Astrocyte (in vitro differentiated cells and primary cell): ENCODE measurements around the gene C7orf57. TPM values are rescaled to one million over a fixed set of nuclear protein-coding genes. Genes with fewer than 3 reads are reported as not detected.
A peak's percentile ranks its signal among the peaks of the same experiment; 100 is the strongest.

Experiments used
- DNase-seq: peaks from one replicate; pipeline ENCODE4 v3.0.0-alpha.2; 2010; ENCODE audit warnings: low read depth
- FAIRE-seq: peaks from 2 replicates; lab custom pipeline; 2011; peaks lifted over from hg19 to GRCh38; lab: Jason Lieb, UNC
- H2AFZ ChIP-seq: 2 replicates; pipeline ENCODE4 v1.6.0; 2012; ENCODE audit warnings: low read depth, low read length, inconsistent platforms
- H3K27ac ChIP-seq: 2 replicates; pipeline ENCODE4 v1.5.1; 2011; ENCODE audit warnings: low read depth, low read length, inconsistent platforms
- H3K27me3 ChIP-seq: 2 replicates; pipeline ENCODE4 v1.6.0; 2011; ENCODE audit warnings: low read length, inconsistent platforms; ENCODE audit not compliant: insufficient read depth
- H3K36me3 ChIP-seq: 2 replicates; pipeline ENCODE4 v1.5.1; 2011; ENCODE audit warnings: low read length, inconsistent platforms; ENCODE audit not compliant: insufficient read depth
- H3K4me1 ChIP-seq: 2 replicates; pipeline ENCODE4 v1.5.1; 2011; ENCODE audit warnings: low read length, inconsistent platforms; ENCODE audit not compliant: insufficient read depth
- H3K4me2 ChIP-seq: 2 replicates; pipeline ENCODE4 v1.6.0; 2012; ENCODE audit warnings: low read length, inconsistent platforms
- H3K4me3 ChIP-seq: 2 replicates; pipeline ENCODE4 v1.5.1; 2011; ENCODE audit warnings: low read depth, mild to moderate bottlenecking, low read length, inconsistent platforms; ENCODE audit not compliant: insufficient read depth
- H3K79me2 ChIP-seq: 2 replicates; pipeline ENCODE4 v1.6.0; 2012; ENCODE audit warnings: mild to moderate bottlenecking, low read length, inconsistent platforms; ENCODE audit not compliant: insufficient read depth
- H3K9ac ChIP-seq: 2 replicates; pipeline ENCODE4 v1.6.0; 2012; ENCODE audit warnings: mild to moderate bottlenecking, low read length, inconsistent platforms
- H3K9me3 ChIP-seq: 2 replicates; pipeline ENCODE4 v1.5.1; 2012; ENCODE audit warnings: low read depth, mild to moderate bottlenecking, low read length, inconsistent platforms; ENCODE audit not compliant: insufficient read depth
- H4K20me1 ChIP-seq: 2 replicates; pipeline ENCODE4 v1.6.0; 2012; ENCODE audit warnings: low read length, inconsistent platforms; ENCODE audit not compliant: insufficient read depth
- H3K27ac Mint-ChIP-seq: one replicate; pipeline ENCODE4 v1.8.0; 2021; ENCODE audit warnings: mild to moderate bottlenecking, mixed read lengths; ENCODE audit not compliant: unreplicated experiment
- H3K27me3 Mint-ChIP-seq: one replicate; pipeline ENCODE4 v1.8.0; 2021; ENCODE audit warnings: low read depth, mixed read lengths; ENCODE audit not compliant: unreplicated experiment
- H3K36me3 Mint-ChIP-seq: one replicate; pipeline ENCODE4 v1.8.0; 2021; ENCODE audit warnings: low read depth, mixed read lengths; ENCODE audit not compliant: unreplicated experiment
- H3K4me1 Mint-ChIP-seq: one replicate; pipeline ENCODE4 v1.8.0; 2021; ENCODE audit warnings: low read depth, mixed read lengths; ENCODE audit not compliant: unreplicated experiment
- H3K4me3 Mint-ChIP-seq: one replicate; pipeline ENCODE4 v1.8.0; 2021; ENCODE audit warnings: mild to moderate bottlenecking, moderate library complexity, mixed read lengths; ENCODE audit not compliant: unreplicated experiment
- H3K9me3 Mint-ChIP-seq: one replicate; pipeline ENCODE4 v1.8.0; 2021; ENCODE audit warnings: mild to moderate bottlenecking, mixed read lengths; ENCODE audit not compliant: unreplicated experiment
- CTCF ChIP-seq: IDR thresholded peaks from 2 replicates; pipeline ENCODE4 v1.5.1; 2011; ENCODE audit warnings: low read depth, mild to moderate bottlenecking, inconsistent platforms, low read length, moderate library complexity; ENCODE audit not compliant: insufficient read depth
- EZH2 ChIP-seq: IDR thresholded peaks from 2 replicates; pipeline ENCODE4 v1.6.1; 2012; ENCODE audit warnings: mild to moderate bottlenecking, low read length, inconsistent platforms; ENCODE audit not compliant: insufficient read depth
- total RNA-seq: library from RNA; stranded (reverse); gene quantifications from 2 replicates; pipeline ENCODE4 v1.2.1, GENCODE V29; 2021

Gene C7orf57
- total RNA-seq, 1 donor from 2014 or later = not detected

DNA sequence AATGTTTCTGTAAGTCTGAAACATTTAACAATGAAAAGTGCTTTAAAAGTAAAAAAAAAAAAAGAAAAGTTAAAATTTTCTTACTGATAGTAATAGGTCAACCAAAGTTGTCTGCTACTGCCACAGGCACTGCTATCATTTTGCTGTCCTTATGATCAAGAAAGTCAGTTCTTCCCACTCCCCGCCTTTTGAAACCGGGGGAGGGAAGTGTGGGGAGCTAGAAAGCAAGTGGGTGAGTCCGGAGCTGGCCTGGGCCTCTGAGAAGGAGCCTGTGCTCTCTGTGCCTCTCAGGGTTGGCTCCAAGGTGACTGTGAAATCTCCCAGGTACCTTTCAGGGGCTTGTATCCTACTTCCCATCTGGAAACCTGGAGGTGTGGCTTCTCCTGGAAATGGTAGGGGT lies 7.3 kb downstream of the C7orf57 start:
- no peaks in the 10 kb centered on the region for H3K27me3 ChIP-seq
- no peaks in the 10 kb centered on the region for H3K36me3 ChIP-seq
- peak overlapping the region; percentile 30 for H2AFZ ChIP-seq
- no peaks in the 10 kb centered on the region for H4K20me1 ChIP-seq
- Mint-ChIP-seq H3K4me3 (no peak overlapping the region), H3K9me3 (no peaks in the 10 kb centered on the region), H3K27ac (no peak overlapping the region), H3K36me3 (no peaks in the 10 kb centered on the region), H3K4me1 (peaks cover 22% of the 10 kb centered on the region), H3K27me3 (peaks cover 10% of the 10 kb centered on the region)
- no peaks in the 10 kb centered on the region for H3K9me3 ChIP-seq
- no peak for TF ChIP-seq EZH2
- no peak for TF ChIP-seq CTCF
- peaks cover 15% of the 10 kb centered on the region for H3K4me1 ChIP-seq
- FAIRE-seq (no peak), DNase-seq (no peak)
- H3K27ac ChIP-seq = no peak overlapping the region
- H3K9ac ChIP-seq = no peak overlapping the region
- H3K4me3 ChIP-seq = no peak overlapping the region
- no peak overlapping the region for H3K4me2 ChIP-seq
- H3K79me2 ChIP-seq = no peaks in the 10 kb centered on the region

- peaks cover 6% of the 10 kb centered on the region for H3K27me3 Mint-ChIP-seq
- Histone ChIP-seq H3K4me2 (no peak overlapping the region), H3K4me3 (no peak overlapping the region), H3K4me1 (peaks cover 15% of the 10 kb centered on the region), H2AFZ (no peak overlapping the region), H3K27ac (no peak overlapping the region), H3K79me2 (no peaks in the 10 kb centered on the region), H3K27me3 (no peaks in the 10 kb centered on the region), H3K9ac (no peak overlapping the region), H4K20me1 (no peaks in the 10 kb centered on the region), H3K9me3 (no peaks in the 10 kb centered on the region), H3K36me3 (no peaks in the 10 kb centered on the region)
- no peak for FAIRE-seq
- DNase-seq = no peak
- TF ChIP-seq EZH2 (no peak), CTCF (no peak)
- H3K27ac Mint-ChIP-seq = no peak overlapping the region
- H3K4me3 Mint-ChIP-seq = no peak overlapping the region
- peaks cover 32% of the 10 kb centered on the region for H3K4me1 Mint-ChIP-seq
- H3K9me3 Mint-ChIP-seq = no peaks in the 10 kb centered on the region
- no peaks in the 10 kb centered on the region for H3K36me3 Mint-ChIP-seq
These were observed 9.9 kb downstream of the C7orf57 start for GRCh38 chr7:48045195-48045765.

DNA sequence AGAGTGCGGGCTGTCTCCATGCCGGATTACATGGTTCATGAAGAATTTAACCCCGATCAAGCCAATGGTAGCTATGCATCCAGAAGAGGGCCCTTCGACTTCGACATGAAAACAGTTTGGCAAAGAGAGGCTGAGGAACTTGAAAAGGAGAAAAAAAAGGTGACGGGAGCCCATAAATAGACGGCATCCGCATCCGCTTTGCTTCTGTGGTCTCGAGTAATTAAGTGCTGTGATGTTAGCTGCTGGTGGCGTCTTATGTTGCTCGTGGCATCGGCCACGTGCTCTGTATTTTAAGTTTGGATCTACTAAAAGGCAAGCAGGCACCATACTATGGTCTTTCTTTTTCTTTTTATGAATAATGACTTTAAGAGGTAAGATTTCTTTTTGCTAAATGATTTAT lies 11.1 kb downstream of the C7orf57 start:
- no peaks in the 10 kb centered on the region for H3K27me3 ChIP-seq
- no peaks in the 10 kb centered on the region for H3K79me2 ChIP-seq
- Mint-ChIP-seq H3K4me3 (no peak overlapping the region), H3K36me3 (no peaks in the 10 kb centered on the region), H3K27me3 (peaks cover 6% of the 10 kb centered on the region), H3K9me3 (no peaks in the 10 kb centered on the region), H3K27ac (no peak overlapping the region), H3K4me1 (peaks cover 23% of the 10 kb centered on the region)
- FAIRE-seq = no peak
- no peak overlapping the region for H3K9ac ChIP-seq
- DNase-seq = no peak
- peaks cover 8% of the 10 kb centered on the region for H3K4me1 ChIP-seq
- H3K27ac ChIP-seq = no peak overlapping the region
- no peak overlapping the region for H3K4me3 ChIP-seq
- H2AFZ ChIP-seq = peak overlapping the region; percentile 13
- no peak overlapping the region for H3K4me2 ChIP-seq
- H4K20me1 ChIP-seq = no peaks in the 10 kb centered on the region
- TF ChIP-seq EZH2 (no peak), CTCF (no peak)
- H3K36me3 ChIP-seq = no peaks in the 10 kb centered on the region
- no peaks in the 10 kb centered on the region for H3K9me3 ChIP-seq
